ENCODE data around the gene PHF21B.
"Not testable (repeated sequence)": the region's sequence is repeated elsewhere in the genome, so short reads cannot be mapped to it uniquely, and the experiment has no call there.

Gene PHF21B

GRCh38 chr22:44916281-44917231 is 93.2 kb downstream of the PHF21B start:
- no peak for DNase-seq

GRCh38 chr22:44915441-44915840 is 94.4 kb downstream of the PHF21B start:
- DNase-seq: no peak

GRCh38 chr22:44914026-44914721 is 95.6 kb downstream of the PHF21B start:
- no peak for DNase-seq

GRCh38 chr22:44913198-44913983 is 96.4 kb downstream of the PHF21B start:
- no peak for DNase-seq

- no peak for DNase-seq
Observed at GRCh38 chr22:44909241-44909640, 100.6 kb downstream of the PHF21B start.

- DNase-seq: no peak
Observed at GRCh38 chr22:44907765-44908737, 101.8 kb downstream of the PHF21B start.

GRCh38 chr22:44906999-44907644 is 102.7 kb downstream of the PHF21B start:
- no peak for DNase-seq

- DNase-seq: no peak
Observed at GRCh38 chr22:44906248-44906936, 103.4 kb downstream of the PHF21B start.

GRCh38 chr22:44904492-44905152 is 105.2 kb downstream of the PHF21B start:
- DNase-seq: not testable (repeated sequence)

GRCh38 chr22:44903164-44903563 is 106.6 kb downstream of the PHF21B start:
- not testable (repeated sequence) for DNase-seq

- no peak for DNase-seq
Observed at GRCh38 chr22:44901301-44901700, 108.5 kb downstream of the PHF21B start.

GRCh38 chr22:44898236-44898635 is 111.6 kb downstream of the PHF21B start:
- DNase-seq: no peak

GRCh38 chr22:44895296-44896055 is 114.3 kb downstream of the PHF21B start:
- no peak for DNase-seq

- no peak for DNase-seq
Observed at GRCh38 chr22:44894782-44895181, 115.0 kb downstream of the PHF21B start.

GRCh38 chr22:44894321-44894720 is 115.5 kb downstream of the PHF21B start:
- DNase-seq: no peak

- DNase-seq: no peak
Observed at GRCh38 chr22:44893731-44894080, 116.1 kb downstream of the PHF21B start.

GRCh38 chr22:44892803-44893730 is 116.7 kb downstream of the PHF21B start:
- DNase-seq: no peak

GRCh38 chr22:44892243-44892642 is 117.6 kb downstream of the PHF21B start:
- DNase-seq: no peak

Measured in SW 1271 (cell line).